Measurements from ENCODE around the gene PANX1.

Gene PANX1

DNA sequence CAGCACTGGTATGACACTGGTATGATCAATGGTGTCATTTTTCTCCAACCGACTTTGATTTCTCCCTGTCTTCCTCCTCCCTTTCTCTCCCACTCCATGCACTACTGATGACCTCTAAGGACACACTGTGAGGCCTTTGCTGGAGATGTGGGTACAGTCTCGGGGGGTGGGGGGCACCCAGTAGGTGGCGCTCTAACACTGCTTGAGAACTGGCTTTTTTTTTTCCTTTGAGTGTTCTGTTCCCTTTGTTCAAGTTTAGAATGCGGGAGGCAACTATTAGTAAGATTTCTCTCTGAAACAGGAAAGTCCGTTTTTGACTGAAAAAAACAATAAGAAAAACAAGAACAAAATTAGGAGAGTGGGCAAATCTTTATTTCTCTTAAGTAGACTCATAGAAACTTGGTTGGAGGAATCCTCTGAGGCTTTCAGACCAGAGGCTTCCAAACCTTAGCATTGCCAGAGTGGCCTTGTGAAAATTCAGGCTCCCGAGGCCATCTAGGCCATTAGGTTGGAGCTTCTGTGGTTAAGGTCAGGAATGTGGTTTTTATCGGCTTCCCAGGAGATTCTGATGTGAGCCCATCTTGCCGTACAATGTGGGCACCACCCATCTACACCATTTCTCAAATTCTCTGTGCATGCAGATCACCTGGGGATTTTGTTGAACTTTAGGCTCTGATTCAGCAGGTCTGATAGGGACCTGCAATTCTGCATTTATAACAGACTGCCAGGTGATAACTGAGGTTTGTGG lies 43.2 kb downstream of the PANX1 start:
- Histone ChIP-seq H3K9ac (ENCODE audit: low read length) (no peak overlapping the region), H3K27me3 (ENCODE audit: control insufficient read depth, insufficient read depth, low read length) (no peaks in the 10 kb centered on the region), H3K27ac (ENCODE audit: low read depth, low read length) (no peak overlapping the region), H3K9me3 (ENCODE audit: control insufficient read depth, insufficient read depth, low read depth, low read length) (no peaks in the 10 kb centered on the region), H3K36me3 (ENCODE audit: control insufficient read depth, insufficient read depth, low read length) (peaks cover 3% of the 10 kb centered on the region; the same call in 1 of the 2 replicates), H3K4me3 (ENCODE audit: low read depth, low read length) (no peak overlapping the region), H3K4me1 (ENCODE audit: control insufficient read depth, insufficient read depth, low read length) (peaks cover 10% of the 10 kb centered on the region; the same call in 1 of the 2 replicates)

DNA sequence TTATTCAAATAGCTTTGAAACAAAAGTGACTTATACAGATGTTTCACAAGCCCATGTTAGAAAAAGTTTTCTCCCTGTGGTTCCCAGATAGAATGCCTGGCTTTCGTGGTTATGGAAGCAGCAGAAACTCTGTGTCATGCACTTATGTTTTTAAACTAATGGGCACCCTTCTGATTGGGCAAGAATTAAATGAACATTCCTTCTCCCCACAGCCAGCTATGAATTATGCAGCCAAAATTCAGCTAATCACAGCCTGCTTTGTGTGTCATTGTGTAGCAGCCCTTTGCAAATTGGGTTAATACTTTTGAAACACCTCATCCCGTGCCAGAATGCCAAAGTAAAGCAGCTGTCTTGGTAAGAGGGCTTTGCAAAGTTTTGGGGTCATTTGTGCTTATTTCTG lies 46.9 kb downstream of the PANX1 start:
- H3K9ac ChIP-seq (ENCODE audit: low read length), result no peak overlapping the region
- no peaks in the 10 kb centered on the region for H3K27me3 ChIP-seq (ENCODE audit: control insufficient read depth, insufficient read depth, low read length)
- peaks cover 3% of the 10 kb centered on the region; the same call in 1 of the 2 replicates for H3K4me1 ChIP-seq (ENCODE audit: control insufficient read depth, insufficient read depth, low read length)
- no peak overlapping the region for H3K27ac ChIP-seq (ENCODE audit: low read depth, low read length)
- peaks cover 29% of the 10 kb centered on the region for H3K36me3 ChIP-seq (ENCODE audit: control insufficient read depth, insufficient read depth, low read length)
- no peaks in the 10 kb centered on the region for H3K9me3 ChIP-seq (ENCODE audit: control insufficient read depth, insufficient read depth, low read depth, low read length)
- H3K4me3 ChIP-seq (ENCODE audit: low read depth, low read length), result no peak overlapping the region

DNA sequence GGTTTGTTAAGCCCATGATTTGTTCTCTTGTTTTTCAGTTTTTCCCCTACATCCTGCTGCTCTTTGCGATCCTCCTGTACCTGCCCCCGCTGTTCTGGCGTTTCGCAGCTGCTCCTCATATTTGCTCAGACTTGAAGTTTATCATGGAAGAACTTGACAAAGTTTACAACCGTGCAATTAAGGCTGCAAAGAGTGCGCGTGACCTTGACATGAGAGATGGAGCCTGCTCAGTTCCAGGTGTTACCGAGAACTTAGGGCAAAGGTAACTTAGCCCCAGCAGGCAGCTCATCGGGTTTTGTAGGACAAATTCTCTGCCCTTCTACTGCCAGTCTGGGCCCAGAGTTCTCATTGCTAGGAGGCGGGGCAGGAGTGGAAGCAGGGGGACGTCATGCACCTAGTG lies 49.7 kb downstream of the PANX1 start:
- no peak overlapping the region for H3K9ac ChIP-seq (ENCODE audit: low read length)
- no peak overlapping the region for H3K4me3 ChIP-seq (ENCODE audit: low read depth, low read length)
- no peak overlapping the region for H3K27ac ChIP-seq (ENCODE audit: low read depth, low read length)
- no peaks in the 10 kb centered on the region for H3K27me3 ChIP-seq (ENCODE audit: control insufficient read depth, insufficient read depth, low read length)
- H3K9me3 ChIP-seq (ENCODE audit: control insufficient read depth, insufficient read depth, low read depth, low read length), result no peaks in the 10 kb centered on the region
- H3K4me1 ChIP-seq (ENCODE audit: control insufficient read depth, insufficient read depth, low read length), result peaks cover under 1% of the 10 kb centered on the region; the same call in 1 of the 2 replicates
- H3K36me3 ChIP-seq (ENCODE audit: control insufficient read depth, insufficient read depth, low read length), result peaks cover 47% of the 10 kb centered on the region

DNA sequence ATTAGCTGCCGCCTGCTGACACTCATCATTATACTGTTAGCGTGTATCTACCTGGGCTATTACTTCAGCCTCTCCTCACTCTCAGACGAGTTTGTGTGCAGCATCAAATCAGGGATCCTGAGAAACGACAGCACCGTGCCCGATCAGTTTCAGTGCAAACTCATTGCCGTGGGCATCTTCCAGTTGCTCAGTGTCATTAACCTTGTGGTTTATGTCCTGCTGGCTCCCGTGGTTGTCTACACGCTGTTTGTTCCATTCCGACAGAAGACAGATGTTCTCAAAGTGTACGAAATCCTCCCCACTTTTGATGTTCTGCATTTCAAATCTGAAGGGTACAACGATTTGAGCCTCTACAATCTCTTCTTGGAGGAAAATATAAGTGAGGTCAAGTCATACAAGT lies 51.1 kb downstream of the PANX1 start:
- H3K4me1 ChIP-seq (ENCODE audit: control insufficient read depth, insufficient read depth, low read length), result peaks cover 9% of the 10 kb centered on the region
- peaks cover 44% of the 10 kb centered on the region for H3K36me3 ChIP-seq (ENCODE audit: control insufficient read depth, insufficient read depth, low read length)
- no peaks in the 10 kb centered on the region for H3K9me3 ChIP-seq (ENCODE audit: control insufficient read depth, insufficient read depth, low read depth, low read length)
- no peak overlapping the region for H3K4me3 ChIP-seq (ENCODE audit: low read depth, low read length)
- no peaks in the 10 kb centered on the region for H3K27me3 ChIP-seq (ENCODE audit: control insufficient read depth, insufficient read depth, low read length)
- H3K27ac ChIP-seq (ENCODE audit: low read depth, low read length), result no peak overlapping the region
- H3K9ac ChIP-seq (ENCODE audit: low read length), result no peak overlapping the region

DNA sequence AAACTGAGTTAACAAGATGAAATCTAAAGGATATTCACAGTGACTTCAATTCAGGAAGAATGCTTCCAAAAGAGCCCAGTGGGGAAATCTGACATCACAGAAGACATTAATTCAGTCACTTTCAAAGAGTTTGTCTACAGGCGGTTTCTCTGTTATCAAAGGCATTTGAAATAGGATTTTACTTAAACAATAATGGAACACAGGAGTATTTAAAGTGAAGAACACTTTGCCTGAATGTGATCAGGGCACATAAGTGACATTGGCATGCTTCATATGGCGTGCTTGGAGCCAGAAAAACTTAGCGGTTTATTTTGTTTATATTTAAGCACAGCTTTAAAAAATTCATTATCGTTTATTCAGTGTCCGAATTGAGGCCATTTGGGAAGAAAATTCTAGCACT lies 52.9 kb downstream of the PANX1 start:
- H3K9ac ChIP-seq (ENCODE audit: low read length), result no peak overlapping the region
- H3K27me3 ChIP-seq (ENCODE audit: control insufficient read depth, insufficient read depth, low read length), result no peaks in the 10 kb centered on the region
- no peak overlapping the region for H3K27ac ChIP-seq (ENCODE audit: low read depth, low read length)
- H3K4me1 ChIP-seq (ENCODE audit: control insufficient read depth, insufficient read depth, low read length), result peaks cover 9% of the 10 kb centered on the region
- H3K36me3 ChIP-seq (ENCODE audit: control insufficient read depth, insufficient read depth, low read length), result peaks cover 44% of the 10 kb centered on the region
- H3K9me3 ChIP-seq (ENCODE audit: control insufficient read depth, insufficient read depth, low read depth, low read length), result no peaks in the 10 kb centered on the region
- H3K4me3 ChIP-seq (ENCODE audit: low read depth, low read length), result no peak overlapping the region

DNA sequence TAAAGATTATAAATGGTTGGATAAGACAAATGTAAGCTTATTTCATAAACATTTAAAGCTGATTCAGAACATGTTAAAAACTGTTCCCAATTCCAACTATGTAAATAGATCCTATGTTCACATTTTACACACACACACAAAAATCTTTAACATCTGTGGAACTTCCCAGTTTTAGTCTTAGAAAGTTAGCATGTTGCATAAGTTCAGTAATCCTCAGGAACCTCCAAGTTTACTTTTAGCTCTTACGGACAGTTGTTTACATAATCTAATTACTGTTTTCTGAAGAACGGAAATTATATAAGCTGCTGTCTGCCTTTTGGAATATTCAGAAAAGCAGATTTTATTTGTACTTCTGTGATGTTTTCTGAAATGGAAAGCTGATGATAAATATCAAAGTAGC lies 53.3 kb downstream of the PANX1 start:
- H3K36me3 ChIP-seq (ENCODE audit: control insufficient read depth, insufficient read depth, low read length), result peaks cover 44% of the 10 kb centered on the region
- H3K9me3 ChIP-seq (ENCODE audit: control insufficient read depth, insufficient read depth, low read depth, low read length), result no peaks in the 10 kb centered on the region
- H3K9ac ChIP-seq (ENCODE audit: low read length), result no peak overlapping the region
- peaks cover 13% of the 10 kb centered on the region for H3K4me1 ChIP-seq (ENCODE audit: control insufficient read depth, insufficient read depth, low read length)
- no peak overlapping the region for H3K27ac ChIP-seq (ENCODE audit: low read depth, low read length)
- H3K4me3 ChIP-seq (ENCODE audit: low read depth, low read length), result no peak overlapping the region
- H3K27me3 ChIP-seq (ENCODE audit: control insufficient read depth, insufficient read depth, low read length), result no peaks in the 10 kb centered on the region

DNA sequence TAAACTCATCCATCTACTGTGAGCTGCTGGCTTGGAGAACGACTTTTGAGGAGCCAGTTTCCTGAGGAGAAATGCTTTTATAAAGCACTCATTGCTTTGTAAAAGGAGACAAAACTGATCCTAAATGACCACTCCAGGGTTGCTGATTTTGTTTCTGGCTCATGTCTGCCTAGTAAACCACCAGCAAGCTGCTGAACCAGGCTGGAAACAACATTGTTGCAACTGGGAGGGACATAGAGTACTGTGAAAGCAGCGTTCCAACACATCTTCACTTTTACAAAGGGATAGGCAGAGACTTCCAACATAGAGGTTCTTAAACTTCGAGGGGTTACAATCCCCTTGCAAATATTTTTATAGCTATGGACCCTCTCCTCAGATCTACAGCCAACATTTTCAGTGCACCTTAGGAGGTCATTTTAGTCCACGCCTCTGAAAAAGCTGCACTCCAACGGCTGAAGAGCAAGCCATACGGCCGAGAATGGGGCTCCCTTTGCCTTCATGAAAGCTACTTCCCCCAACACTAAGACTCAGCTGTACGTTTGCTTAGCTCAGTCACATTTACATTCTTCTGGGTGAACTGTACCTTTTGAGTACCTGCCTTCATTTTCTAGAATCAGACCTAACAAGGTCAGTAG lies 54.7 kb downstream of the PANX1 start:
- no peak overlapping the region for H3K9ac ChIP-seq (ENCODE audit: low read length)
- H3K27ac ChIP-seq (ENCODE audit: low read depth, low read length), result no peak overlapping the region
- H3K36me3 ChIP-seq (ENCODE audit: control insufficient read depth, insufficient read depth, low read length), result peaks cover 38% of the 10 kb centered on the region
- H3K9me3 ChIP-seq (ENCODE audit: control insufficient read depth, insufficient read depth, low read depth, low read length), result no peaks in the 10 kb centered on the region
- H3K4me1 ChIP-seq (ENCODE audit: control insufficient read depth, insufficient read depth, low read length), result peaks cover 14% of the 10 kb centered on the region
- H3K4me3 ChIP-seq (ENCODE audit: low read depth, low read length), result no peak overlapping the region
- no peaks in the 10 kb centered on the region for H3K27me3 ChIP-seq (ENCODE audit: control insufficient read depth, insufficient read depth, low read length)

DNA sequence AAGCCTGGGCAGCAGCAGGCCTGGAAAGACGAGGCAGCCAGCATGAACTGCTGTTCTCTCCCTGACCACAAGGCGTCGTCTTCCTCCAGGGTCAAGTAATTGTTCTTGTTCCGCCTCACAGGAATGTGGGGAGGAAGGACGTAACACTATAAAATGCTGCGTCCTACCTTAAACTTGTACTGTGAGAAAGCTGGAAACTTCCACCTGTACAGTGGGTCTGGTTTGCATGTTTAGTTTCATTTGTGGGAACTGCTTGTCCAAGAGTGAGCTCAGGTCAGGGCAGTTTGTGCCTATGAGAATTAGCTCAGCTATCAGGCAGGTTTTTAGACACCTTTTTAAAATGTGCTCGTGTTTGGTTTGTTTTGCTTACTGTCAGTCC lies 55.2 kb downstream of the PANX1 start:
- Histone ChIP-seq H3K9me3 (ENCODE audit: control insufficient read depth, insufficient read depth, low read depth, low read length) (no peaks in the 10 kb centered on the region), H3K9ac (ENCODE audit: low read length) (no peak overlapping the region), H3K27ac (ENCODE audit: low read depth, low read length) (no peak overlapping the region), H3K27me3 (ENCODE audit: control insufficient read depth, insufficient read depth, low read length) (no peaks in the 10 kb centered on the region), H3K4me1 (ENCODE audit: control insufficient read depth, insufficient read depth, low read length) (peaks cover 14% of the 10 kb centered on the region), H3K36me3 (ENCODE audit: control insufficient read depth, insufficient read depth, low read length) (peaks cover 33% of the 10 kb centered on the region), H3K4me3 (ENCODE audit: low read depth, low read length) (no peak overlapping the region)

DNA sequence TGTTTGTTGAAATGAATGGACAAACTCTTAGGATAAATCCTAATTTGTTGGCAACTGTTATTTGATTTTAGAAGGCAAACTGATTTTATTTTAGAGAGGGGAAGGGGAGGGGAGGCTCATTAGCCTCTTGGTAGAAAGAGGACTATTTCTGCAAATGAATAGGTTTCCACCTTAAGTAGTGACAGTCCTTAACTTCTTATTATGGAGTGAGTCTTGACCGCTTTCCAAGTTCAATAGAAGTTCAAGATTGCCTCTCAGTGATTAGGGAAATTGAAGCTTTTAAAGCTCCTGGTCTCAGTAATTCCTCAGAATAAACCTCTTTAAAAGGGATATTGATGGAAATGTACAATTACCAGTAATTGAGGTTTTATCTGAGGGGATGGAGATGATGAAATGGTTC lies 55.7 kb downstream of the PANX1 start:
- Histone ChIP-seq H3K27me3 (ENCODE audit: control insufficient read depth, insufficient read depth, low read length) (no peaks in the 10 kb centered on the region), H3K4me1 (ENCODE audit: control insufficient read depth, insufficient read depth, low read length) (peaks cover 14% of the 10 kb centered on the region), H3K27ac (ENCODE audit: low read depth, low read length) (no peak overlapping the region), H3K9ac (ENCODE audit: low read length) (no peak overlapping the region), H3K36me3 (ENCODE audit: control insufficient read depth, insufficient read depth, low read length) (peaks cover 30% of the 10 kb centered on the region), H3K9me3 (ENCODE audit: control insufficient read depth, insufficient read depth, low read depth, low read length) (no peaks in the 10 kb centered on the region), H3K4me3 (ENCODE audit: low read depth, low read length) (no peak overlapping the region)

DNA sequence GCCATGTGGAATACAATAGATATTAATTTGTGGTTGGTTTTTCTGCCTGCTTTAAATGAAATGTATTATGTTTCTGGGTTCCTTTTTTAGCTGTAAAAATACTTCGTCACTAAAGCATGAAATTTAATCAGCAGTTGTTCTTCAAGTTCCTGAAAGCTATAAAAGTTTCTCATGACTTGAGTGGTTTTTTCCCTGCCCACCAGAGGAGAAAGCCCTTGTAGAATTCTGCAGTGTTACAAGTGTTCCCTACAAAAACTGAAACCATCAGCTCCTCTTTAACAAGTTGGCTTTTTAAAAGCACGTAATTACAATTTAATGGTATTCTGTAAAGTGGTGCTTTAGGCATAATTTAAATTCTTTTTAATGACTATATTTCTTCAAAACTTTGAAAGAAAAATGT lies 56.2 kb downstream of the PANX1 start:
- no peak overlapping the region for H3K9ac ChIP-seq (ENCODE audit: low read length)
- peaks cover 25% of the 10 kb centered on the region for H3K36me3 ChIP-seq (ENCODE audit: control insufficient read depth, insufficient read depth, low read length)
- no peaks in the 10 kb centered on the region for H3K27me3 ChIP-seq (ENCODE audit: control insufficient read depth, insufficient read depth, low read length)
- no peak overlapping the region for H3K27ac ChIP-seq (ENCODE audit: low read depth, low read length)
- H3K4me1 ChIP-seq (ENCODE audit: control insufficient read depth, insufficient read depth, low read length), result peaks cover 14% of the 10 kb centered on the region
- H3K4me3 ChIP-seq (ENCODE audit: low read depth, low read length), result no peak overlapping the region
- H3K9me3 ChIP-seq (ENCODE audit: control insufficient read depth, insufficient read depth, low read depth, low read length), result no peaks in the 10 kb centered on the region

DNA sequence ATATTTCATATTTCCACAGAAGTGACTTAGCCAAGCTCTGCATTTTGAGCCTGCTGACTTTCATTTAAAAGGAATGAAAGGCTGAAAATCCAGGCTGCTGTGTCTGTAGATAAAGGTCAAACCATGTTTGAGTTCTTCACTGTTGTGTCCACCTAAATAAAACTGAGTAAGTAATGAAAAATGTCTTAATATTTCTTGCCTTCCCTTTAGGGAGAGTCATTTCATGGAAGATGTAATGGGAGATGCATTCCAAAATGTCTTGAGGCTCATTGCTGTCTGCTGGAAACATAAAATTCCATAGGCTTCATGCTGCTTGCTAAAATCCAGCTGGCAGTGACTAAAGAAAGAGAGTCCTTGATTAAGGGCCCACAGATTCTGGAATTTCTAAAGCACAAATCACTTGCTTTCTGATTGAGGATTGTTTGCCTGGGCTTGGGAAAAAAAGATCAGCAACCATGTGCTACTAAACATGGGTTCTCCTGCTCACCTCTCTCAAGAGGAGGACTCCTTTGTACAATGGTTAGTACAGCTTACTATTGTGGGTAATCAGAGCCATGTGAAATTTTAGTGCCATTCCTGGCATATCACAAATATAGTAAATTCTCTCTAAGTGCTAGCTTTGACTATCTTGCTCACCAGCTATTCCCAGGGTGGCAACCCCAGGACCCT lies 56.9 kb downstream of the PANX1 start:
- H3K4me1 ChIP-seq (ENCODE audit: control insufficient read depth, insufficient read depth, low read length), result peaks cover 14% of the 10 kb centered on the region
- H3K9me3 ChIP-seq (ENCODE audit: control insufficient read depth, insufficient read depth, low read depth, low read length), result no peaks in the 10 kb centered on the region
- no peak overlapping the region for H3K4me3 ChIP-seq (ENCODE audit: low read depth, low read length)
- peaks cover 18% of the 10 kb centered on the region for H3K36me3 ChIP-seq (ENCODE audit: control insufficient read depth, insufficient read depth, low read length)
- no peaks in the 10 kb centered on the region for H3K27me3 ChIP-seq (ENCODE audit: control insufficient read depth, insufficient read depth, low read length)
- H3K9ac ChIP-seq (ENCODE audit: low read length), result no peak overlapping the region
- H3K27ac ChIP-seq (ENCODE audit: low read depth, low read length), result no peak overlapping the region

Measured in HUES6 (cell line).